GM19397 (cell line): ENCODE data around the gene FAM72A.
"Not testable (repeated sequence)": the region's sequence is repeated elsewhere in the genome, so short reads cannot be mapped to it uniquely, and the experiment has no call there.

Experiments
- ATAC-seq: cut with Tn5 transposase; IDR thresholded peaks from one replicate; pipeline ENCODE4 v1.9.1; 2021; ENCODE audit warnings: mild to moderate bottlenecking, moderate library complexity; ENCODE audit not compliant: unreplicated experiment

Gene FAM72A

GRCh38 chr1:206202789-206203363 is at the start of gene FAM72A:
FAM72A (minus strand) TSS chr1:206202839; CDS start chr1:206202025, 814 bp downstream.
- peak; percentile 83 for ATAC-seq

- not testable (repeated sequence) for ATAC-seq
Observed at GRCh38 chr1:206250953-206251681, 48.5 kb upstream of the FAM72A start.

GRCh38 chr1:206246129-206246886 is 43.7 kb upstream of the FAM72A start:
- not testable (repeated sequence) for ATAC-seq

GRCh38 chr1:206245479-206245878 is 42.8 kb upstream of the FAM72A start:
- ATAC-seq, result not testable (repeated sequence)

GRCh38 chr1:206243335-206243734 is 40.7 kb upstream of the FAM72A start:
- peak; percentile 94 for ATAC-seq

- not testable (repeated sequence) for ATAC-seq
Observed at GRCh38 chr1:206240288-206240687, 37.6 kb upstream of the FAM72A start.

- ATAC-seq, result not testable (repeated sequence)
Observed at GRCh38 chr1:206235190-206235589, 32.6 kb upstream of the FAM72A start.

GRCh38 chr1:206234189-206234916 is 31.7 kb upstream of the FAM72A start:
- not testable (repeated sequence) for ATAC-seq

- ATAC-seq, result peak; percentile 75
Observed at GRCh38 chr1:206232970-206233645, 30.5 kb upstream of the FAM72A start.

GRCh38 chr1:206231989-206232388 is 29.4 kb upstream of the FAM72A start:
- not testable (repeated sequence) for ATAC-seq

GRCh38 chr1:206229286-206229685 is 26.6 kb upstream of the FAM72A start:
- ATAC-seq, result not testable (repeated sequence)

GRCh38 chr1:206226886-206227285 is 24.2 kb upstream of the FAM72A start:
- ATAC-seq, result not testable (repeated sequence)

GRCh38 chr1:206225386-206225785 is 22.7 kb upstream of the FAM72A start:
- ATAC-seq, result not testable (repeated sequence)

GRCh38 chr1:206224190-206224776 is 21.6 kb upstream of the FAM72A start:
- ATAC-seq, result not testable (repeated sequence)

- not testable (repeated sequence) for ATAC-seq
Observed at GRCh38 chr1:206221585-206221984, 18.9 kb upstream of the FAM72A start.

GRCh38 chr1:206220332-206221000 is 17.8 kb upstream of the FAM72A start:
- ATAC-seq, result not testable (repeated sequence)

- ATAC-seq, result not testable (repeated sequence)
Observed at GRCh38 chr1:206219514-206220331, 17.1 kb upstream of the FAM72A start.

- ATAC-seq, result not testable (repeated sequence)
Observed at GRCh38 chr1:206218765-206219164, 16.1 kb upstream of the FAM72A start.
